GM12873 (cell line): ENCODE data around the gene C16orf95.

Source experiments
- TF ChIP-seq, protein P1 (sequence below): IDR thresholded peaks from 2 replicates; pipeline ENCODE4 v1.5.1; 2012; ENCODE audit warnings: low read depth, mild to moderate bottlenecking, moderate library complexity, low read length, control low read depth; ENCODE audit not compliant: insufficient read depth; ENCODE audit errors: missing control alignments

Gene C16orf95

DNA sequence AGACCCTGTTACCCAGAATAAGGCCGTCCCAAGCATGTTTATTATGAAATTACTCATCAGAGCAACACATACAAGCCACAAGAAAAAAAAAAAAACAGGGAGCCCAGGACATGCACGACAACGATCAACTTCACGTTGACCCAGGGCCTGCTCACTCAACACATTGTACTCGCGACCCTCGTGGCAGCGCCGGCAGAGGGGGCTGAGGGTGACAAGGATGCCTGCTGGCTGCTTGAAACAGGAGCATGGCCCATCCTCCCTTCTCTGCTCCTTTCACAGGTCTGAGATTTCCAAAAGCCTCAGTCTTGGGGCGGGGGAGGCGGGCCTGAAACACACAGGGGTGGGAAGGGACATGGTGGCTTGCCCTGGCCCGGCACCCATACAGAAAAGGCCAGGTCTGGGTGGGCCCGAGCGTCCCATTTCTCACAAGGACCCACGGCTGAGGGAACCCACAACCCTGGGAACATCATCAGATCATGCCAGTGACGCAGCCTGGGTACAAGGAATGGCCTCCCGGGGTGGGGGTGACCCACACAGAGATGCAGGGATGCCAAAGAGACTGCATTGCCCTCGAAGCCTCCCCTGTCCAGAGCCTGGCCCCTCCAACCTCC lies 21.1 kb upstream of the C16orf95 start:
- TF ChIP-seq, protein P1, sequence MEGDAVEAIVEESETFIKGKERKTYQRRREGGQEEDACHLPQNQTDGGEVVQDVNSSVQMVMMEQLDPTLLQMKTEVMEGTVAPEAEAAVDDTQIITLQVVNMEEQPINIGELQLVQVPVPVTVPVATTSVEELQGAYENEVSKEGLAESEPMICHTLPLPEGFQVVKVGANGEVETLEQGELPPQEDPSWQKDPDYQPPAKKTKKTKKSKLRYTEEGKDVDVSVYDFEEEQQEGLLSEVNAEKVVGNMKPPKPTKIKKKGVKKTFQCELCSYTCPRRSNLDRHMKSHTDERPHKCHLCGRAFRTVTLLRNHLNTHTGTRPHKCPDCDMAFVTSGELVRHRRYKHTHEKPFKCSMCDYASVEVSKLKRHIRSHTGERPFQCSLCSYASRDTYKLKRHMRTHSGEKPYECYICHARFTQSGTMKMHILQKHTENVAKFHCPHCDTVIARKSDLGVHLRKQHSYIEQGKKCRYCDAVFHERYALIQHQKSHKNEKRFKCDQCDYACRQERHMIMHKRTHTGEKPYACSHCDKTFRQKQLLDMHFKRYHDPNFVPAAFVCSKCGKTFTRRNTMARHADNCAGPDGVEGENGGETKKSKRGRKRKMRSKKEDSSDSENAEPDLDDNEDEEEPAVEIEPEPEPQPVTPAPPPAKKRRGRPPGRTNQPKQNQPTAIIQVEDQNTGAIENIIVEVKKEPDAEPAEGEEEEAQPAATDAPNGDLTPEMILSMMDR, result no peak

DNA sequence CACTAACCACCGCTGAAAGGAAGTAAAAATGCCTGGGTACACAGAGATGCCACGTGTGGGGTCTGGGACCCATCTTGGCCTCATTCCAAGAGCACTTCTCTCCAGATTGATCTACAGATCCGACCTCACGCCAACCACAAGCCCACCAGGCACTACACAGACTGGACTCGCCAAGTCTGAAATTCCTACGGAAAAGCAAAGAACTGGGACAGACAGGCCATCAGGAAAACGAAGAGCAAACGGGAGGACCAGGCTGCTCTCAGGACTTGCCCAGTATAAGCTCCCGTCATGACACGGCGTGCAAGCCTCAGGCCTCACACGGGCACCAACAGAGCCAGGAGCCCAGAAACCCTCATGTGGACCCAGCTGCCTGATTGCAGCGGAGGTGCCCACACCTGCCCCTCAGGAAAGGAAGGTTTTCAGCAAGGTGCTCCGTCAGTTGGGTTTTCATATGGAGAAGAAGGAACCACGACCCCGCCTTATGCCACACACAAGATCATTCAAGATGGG lies 20.1 kb upstream of the C16orf95 start:
- TF ChIP-seq, protein P1, result no peak

DNA sequence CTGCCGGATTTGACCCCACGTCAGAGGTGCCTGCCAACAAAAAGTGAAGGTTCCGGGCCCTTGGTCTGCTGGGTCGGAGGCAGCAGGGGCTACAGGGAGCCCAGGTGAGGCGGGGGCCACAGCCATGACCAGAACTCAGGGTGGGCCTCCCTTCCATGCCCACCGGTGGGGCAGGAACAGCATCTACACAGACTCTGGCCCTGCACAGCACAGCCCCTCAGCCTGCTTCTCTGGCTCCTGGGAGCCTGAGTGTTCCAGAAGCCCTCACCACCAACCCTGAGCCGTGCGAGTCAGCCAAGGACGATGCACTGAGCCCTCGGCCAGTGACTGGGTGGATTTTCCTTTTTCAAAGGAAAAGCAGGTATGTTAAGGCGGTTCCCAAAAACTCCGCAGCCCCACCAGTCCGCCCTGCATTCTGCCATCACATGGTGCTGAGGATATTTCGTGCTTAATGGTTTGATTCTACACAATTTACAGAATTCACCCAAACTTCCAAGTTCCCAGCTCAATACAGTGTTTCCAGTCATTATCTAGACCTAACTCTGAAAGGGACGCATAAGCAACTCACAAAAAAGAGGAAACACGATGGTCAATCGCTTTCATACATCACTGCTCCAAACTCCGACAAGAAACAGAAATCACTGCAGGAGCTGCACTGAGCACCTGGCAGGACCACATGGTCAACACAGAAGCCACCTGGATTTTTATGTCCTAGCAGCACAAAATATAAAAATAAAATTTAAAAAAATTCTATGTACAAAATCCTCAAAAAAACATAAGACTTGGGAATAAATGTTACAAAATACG lies 19.4 kb upstream of the C16orf95 start:
- TF ChIP-seq, protein P1, result no peak

DNA sequence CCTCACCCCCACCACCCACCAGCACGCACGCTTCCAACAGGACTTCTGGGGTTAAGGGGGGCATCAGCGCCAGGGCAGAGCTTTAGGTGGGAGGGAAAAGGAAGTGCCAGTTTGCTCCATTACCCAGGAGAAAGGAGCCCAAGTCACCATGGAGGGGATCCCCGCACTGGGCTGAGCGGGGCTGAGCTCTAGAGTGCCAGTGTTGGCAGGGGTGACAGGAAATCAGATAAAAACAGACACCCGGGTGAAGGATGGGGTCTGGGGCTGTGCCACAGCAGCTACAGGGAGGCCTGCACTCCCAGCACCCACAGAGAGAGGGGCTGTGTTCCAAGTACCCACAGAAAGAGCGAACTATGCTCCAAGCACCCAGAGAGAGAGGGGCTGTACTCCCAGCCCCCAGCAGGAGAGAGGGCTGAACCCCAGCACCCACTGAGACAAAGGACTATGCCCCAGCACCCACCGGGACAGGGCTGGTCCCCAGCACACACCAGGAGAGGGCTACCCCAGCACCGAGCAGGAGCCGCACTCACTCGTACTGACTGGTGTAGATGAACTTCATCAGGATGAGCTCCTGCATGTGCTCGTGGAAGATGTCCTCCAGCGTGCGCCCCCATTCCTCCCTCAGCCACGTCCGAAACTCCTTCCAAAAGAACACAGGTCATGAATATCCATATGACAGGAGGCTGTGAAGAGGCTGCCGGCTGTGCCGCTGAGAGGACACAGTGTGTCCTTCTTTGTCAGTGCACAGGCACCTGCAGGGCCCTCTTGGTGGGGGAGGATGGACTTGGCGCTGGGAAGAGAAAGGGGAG lies 18.6 kb upstream of the C16orf95 start:
- TF ChIP-seq, protein P1, result no peak

DNA sequence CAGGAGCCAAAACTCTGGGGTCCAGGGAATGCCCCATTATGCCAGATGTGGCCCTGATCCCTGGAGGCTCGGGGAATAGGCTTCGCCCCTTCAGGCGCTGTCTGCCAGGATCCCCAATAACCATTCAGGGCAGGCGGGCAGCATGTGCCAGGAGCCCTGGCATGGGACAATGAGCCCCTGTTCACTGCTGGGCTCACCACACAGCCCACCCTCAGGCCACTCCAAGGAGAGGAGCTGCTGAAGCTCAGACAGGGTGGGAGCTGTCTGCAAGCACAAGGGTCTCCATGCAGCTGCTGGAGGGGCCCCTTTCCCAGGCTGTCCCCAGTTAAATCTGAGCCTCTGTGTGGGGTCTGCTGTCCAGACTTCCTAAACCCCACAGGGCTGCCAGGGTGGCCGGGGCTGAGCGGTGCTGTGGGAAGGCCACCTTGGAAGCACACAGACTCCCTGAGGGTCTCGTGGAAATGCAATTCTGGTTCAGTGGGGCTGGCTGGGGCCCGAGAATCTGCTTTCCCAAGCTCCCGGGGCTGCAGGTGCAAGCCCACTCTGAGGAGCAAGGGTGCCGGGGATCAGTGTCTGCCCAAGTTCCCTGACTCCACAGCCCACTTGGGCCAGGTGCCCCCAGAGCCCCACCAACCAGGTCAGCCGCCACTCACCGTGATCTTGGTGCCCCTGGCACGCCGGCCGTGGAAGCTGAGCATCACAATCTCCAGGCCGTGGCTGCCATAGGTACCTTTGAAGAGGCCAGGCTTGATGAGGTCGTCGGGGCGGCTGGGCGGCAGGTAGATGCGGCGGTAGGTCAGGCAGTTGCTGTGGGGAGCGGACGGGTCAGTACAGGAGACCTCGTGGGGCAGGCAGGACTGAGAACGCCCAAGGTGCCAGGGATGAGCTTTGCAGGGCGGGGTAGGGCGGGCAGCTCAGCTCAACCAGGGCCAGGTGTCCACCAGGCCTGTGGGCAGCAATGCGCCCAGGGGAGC lies 17.7 kb upstream of the C16orf95 start:
- TF ChIP-seq, protein P1, result no peak

DNA sequence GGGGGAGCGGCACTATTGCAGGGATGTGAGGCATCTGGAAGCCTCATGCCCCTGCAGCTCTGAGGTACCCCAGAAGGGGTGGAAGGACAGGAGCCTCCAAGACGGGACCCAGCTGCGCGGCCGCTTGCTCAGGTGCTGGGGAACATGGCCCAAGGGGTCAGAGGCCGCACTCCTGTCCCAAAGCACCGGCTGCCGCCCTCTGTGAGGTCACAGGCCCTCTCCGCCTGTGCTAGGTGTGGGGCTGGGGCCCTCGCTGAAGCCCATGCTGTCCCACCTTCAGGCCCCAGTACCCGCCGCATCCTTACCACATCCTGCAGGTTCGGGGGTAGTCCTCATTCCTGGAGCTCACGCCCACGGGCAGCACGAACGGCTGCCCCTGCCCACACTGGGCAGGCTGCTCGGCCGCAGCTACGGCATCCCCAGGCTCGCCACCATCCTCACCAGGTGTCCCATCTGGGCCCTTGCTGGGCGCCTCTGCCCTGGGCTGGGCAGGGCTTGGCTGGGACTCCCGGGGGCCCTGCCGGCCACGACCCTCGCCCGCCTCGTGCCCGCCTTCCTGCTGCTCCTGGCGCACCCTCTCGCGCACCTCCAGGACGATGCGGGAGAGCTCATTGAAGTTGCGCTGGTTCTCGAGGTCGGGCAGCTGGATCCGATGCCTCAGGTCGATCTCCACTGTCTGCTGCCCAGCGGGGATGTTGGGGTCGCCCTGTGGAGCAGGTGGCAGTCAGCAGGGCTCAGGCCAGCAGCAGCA lies 16.6 kb upstream of the C16orf95 start:
- TF ChIP-seq, protein P1, result no peak
